Small intestine (tissue), 7 donors: ENCODE results near the gene SFT2D2. TPM values are rescaled to one million over a fixed set of nuclear protein-coding genes. Genes with fewer than 3 reads are reported as not detected.

Experiments
- DNase-seq, 2 donors: peaks; one replicate each; pipeline versions ENCODE4 v3.0.0 to v3.0.0-alpha.2; 2013
- FAIRE-seq: peaks from 2 replicates; lab custom pipeline; 2012; peaks lifted over from hg19 to GRCh38; lab: Jason Lieb, UNC
- H3K27ac ChIP-seq, 3 donors: one replicate each; pipeline ENCODE4 v1.5.1; 2013; ENCODE audit warnings: low read length in 2 of 3, mild to moderate bottlenecking in 2 of 3, control low read depth in 1 of 3, inconsistent platforms in 1 of 3, low read depth in 1 of 3, moderate library complexity in 1 of 3
- H3K27me3 ChIP-seq, 3 donors: one replicate each; pipeline ENCODE4 v1.6.1; 2013; ENCODE audit warnings: low read length in 3 of 3, inconsistent platforms in 1 of 3; ENCODE audit not compliant: control insufficient read depth in 3 of 3, insufficient read depth in 3 of 3
- H3K36me3 ChIP-seq, 3 donors: one replicate each; pipeline ENCODE4 v1.6.1; 2013; ENCODE audit warnings: low read length in 3 of 3, inconsistent platforms in 1 of 3, low read depth in 1 of 3, mild to moderate bottlenecking in 1 of 3, moderate library complexity in 1 of 3; ENCODE audit not compliant: control insufficient read depth in 3 of 3, insufficient read depth in 2 of 3
- H3K4me1 ChIP-seq, 3 donors: one replicate each; pipeline ENCODE4 v1.6.1; 2013; ENCODE audit warnings: low read length in 2 of 3, inconsistent platforms in 1 of 3, low read depth in 1 of 3, mild to moderate bottlenecking in 1 of 3, moderate library complexity in 1 of 3; ENCODE audit not compliant: control insufficient read depth in 3 of 3, insufficient read depth in 2 of 3
- H3K4me3 ChIP-seq, 3 donors: one replicate each; pipeline ENCODE4 v1.5.1; 2013; ENCODE audit warnings: low read length in 3 of 3, control low read depth in 1 of 3, inconsistent platforms in 1 of 3, low read depth in 1 of 3, mild to moderate bottlenecking in 1 of 3, moderate library complexity in 1 of 3
- H3K9me3 ChIP-seq, 2 donors: one replicate each; pipeline ENCODE4 v1.6.1; 2013; ENCODE audit warnings: low read depth in 1 of 2, low read length in 1 of 2; ENCODE audit not compliant: control insufficient read depth in 2 of 2, insufficient read depth in 1 of 2
- WGBS, 3 donors: extraction: QIAGEN DNeasy Blood & Tissue Kit; methylation state at CpG; one replicate each; pipeline ENCODE4 v1.1.7; 2013; 5-methylcytosine and 5-hydroxymethylcytosine counted together
- polyA plus RNA-seq, 4 donors: library from polyadenylated mRNA; stranded (reverse) in 3 of 4; unstranded in 1 of 4; fragments of 200-250 nt in 3 of 4; fragments of 120-200 nt in 1 of 4; gene quantifications; one replicate each; pipeline versions ENCODE4 v1.2.1 to v1.2.3, GENCODE V29; 2013
- donor health status: healthy with polysubstance abuse.
- donor health status: control.
- donor health status: control.
- donor health status: Bipolar disorder and iron deficiency.
- donor health status: healthy.

Gene SFT2D2
- polyA plus RNA-seq, 4 donors, result 2.4 to 17.9 (median 6.7) TPM

DNA sequence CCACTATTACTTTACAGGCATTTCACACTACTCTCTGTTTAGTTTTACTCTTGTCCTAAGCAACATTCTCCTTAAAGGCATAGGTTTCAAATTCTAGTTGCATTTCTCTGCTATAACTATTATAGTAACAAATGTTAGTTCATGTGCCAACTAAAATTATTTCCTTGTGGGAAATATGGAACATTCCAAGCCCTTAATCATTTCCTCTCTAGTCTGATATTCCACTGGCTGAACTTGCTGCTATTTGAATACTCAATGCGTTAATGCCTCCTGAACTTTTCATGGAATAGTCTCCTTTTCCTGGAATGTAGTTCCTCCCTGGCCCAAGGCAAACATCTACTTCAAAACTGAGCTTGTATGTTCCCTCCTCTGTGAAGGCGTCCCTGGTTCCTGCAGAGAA, 35.6 kb downstream of the SFT2D2 start:
- no peaks in the 10 kb centered on the region for H3K4me1 ChIP-seq
- H3K27me3 ChIP-seq, result no peaks in the 10 kb centered on the region
- WGBS, 3 donors, result 70 to 87% (median 87%) methylated on average over 2 of the region's 2 CpGs
- no peak overlapping the region for H3K4me3 ChIP-seq
- DNase-seq, result no peak
- no peak for FAIRE-seq
- H3K9me3 ChIP-seq, result peaks cover 0 to 13% of the 10 kb centered on the region in 2 donors
- no peak overlapping the region for H3K27ac ChIP-seq
- peaks cover 0 to 20% (median 6%) of the 10 kb centered on the region in 3 donors for H3K36me3 ChIP-seq

DNA sequence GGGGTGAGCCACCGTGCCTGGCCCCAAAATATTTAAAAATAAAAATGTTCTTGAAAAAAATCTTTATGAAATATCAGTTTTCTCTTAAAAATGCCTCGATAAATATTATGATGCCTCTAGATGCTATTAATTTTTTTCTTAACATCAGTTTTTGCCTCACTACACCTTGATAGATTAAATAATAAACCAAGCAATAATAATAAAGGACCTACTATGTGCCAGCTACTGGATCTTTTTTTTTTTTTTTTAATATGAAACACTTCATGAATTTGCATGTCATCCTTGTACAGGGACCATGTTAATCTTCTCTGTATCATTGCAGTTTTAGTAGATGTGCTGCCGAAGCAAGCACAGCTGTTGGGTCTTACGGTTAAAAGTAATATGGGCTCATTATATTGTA, 37.3 kb downstream of the SFT2D2 start:
- FAIRE-seq (no peak), DNase-seq (no peak)
- H3K4me1 ChIP-seq, result no peaks in the 10 kb centered on the region
- H3K27ac ChIP-seq, result no peak overlapping the region
- WGBS, 3 donors, result 91 to 96% (median 95%) methylated on average over 4 of the region's 4 CpGs
- H3K27me3 ChIP-seq, result no peaks in the 10 kb centered on the region
- H3K36me3 ChIP-seq, result peaks cover 0 to 17% (median 3%) of the 10 kb centered on the region in 3 donors
- H3K9me3 ChIP-seq, result peaks cover 0 to 14% of the 10 kb centered on the region in 2 donors
- no peak overlapping the region for H3K4me3 ChIP-seq

- DNase-seq, result no peak
- Histone ChIP-seq H3K36me3 (peaks cover 0 to 14% (median 2%) of the 10 kb centered on the region in 3 donors), H3K4me3 (no peak overlapping the region), H3K4me1 (no peaks in the 10 kb centered on the region), H3K27ac (no peak overlapping the region), H3K9me3 (peaks cover 0 to 20% of the 10 kb centered on the region in 2 donors), H3K27me3 (no peaks in the 10 kb centered on the region)
- WGBS, 3 donors, result 93 to 96% (median 93%) methylated on average over 7 of the region's 7 CpGs
- FAIRE-seq, result no peak
Measured at GRCh38 chr1:168264296-168264695, 38.5 kb downstream of the SFT2D2 start.

GRCh38 chr1:168265596-168265995, 39.8 kb downstream of the SFT2D2 start:
- Histone ChIP-seq H3K27ac (no peak overlapping the region), H3K4me3 (no peak overlapping the region), H3K27me3 (no peaks in the 10 kb centered on the region), H3K9me3 (peaks cover 0 to 20% of the 10 kb centered on the region in 2 donors), H3K4me1 (no peaks in the 10 kb centered on the region), H3K36me3 (peaks cover 0 to 14% (median 2%) of the 10 kb centered on the region in 3 donors)
- FAIRE-seq, result no peak
- no peak for DNase-seq
- 97 to 100% (median 100%) methylated on average over 1 of the region's 1 CpG for WGBS, 3 donors

- FAIRE-seq (no peak), DNase-seq (no peak)
- WGBS, 3 donors, result 87 to 95% (median 89%) methylated on average over 6 of the region's 6 CpGs
- Histone ChIP-seq H3K4me1 (no peaks in the 10 kb centered on the region), H3K27me3 (no peaks in the 10 kb centered on the region), H3K4me3 (no peak overlapping the region), H3K36me3 (peaks cover 0 to 14% (median 2%) of the 10 kb centered on the region in 3 donors), H3K9me3 (peaks cover 0 to 20% of the 10 kb centered on the region in 2 donors), H3K27ac (no peak overlapping the region)
Measured at GRCh38 chr1:168266644-168267186, 40.9 kb downstream of the SFT2D2 start.

DNA sequence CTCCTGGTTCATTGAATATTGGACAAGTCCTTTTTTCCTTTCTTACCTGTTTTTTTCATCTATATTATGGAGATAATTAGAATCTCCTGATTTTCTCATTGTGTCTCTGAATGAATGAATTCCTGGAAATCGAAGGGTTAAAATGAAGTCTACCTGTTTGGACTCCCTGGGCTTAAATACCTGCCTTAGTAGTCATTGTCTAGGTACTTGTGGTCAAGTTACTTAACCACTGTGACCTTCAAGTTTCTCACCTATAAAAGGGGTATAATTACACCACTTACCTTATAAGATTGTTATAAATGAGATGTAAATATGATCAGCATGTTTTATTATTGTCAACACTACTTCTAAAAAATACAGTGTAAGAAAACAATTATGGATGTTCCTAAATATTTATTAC, 45.8 kb downstream of the SFT2D2 start:
- no peak overlapping the region for H3K27ac ChIP-seq
- H3K27me3 ChIP-seq, result no peaks in the 10 kb centered on the region
- H3K9me3 ChIP-seq, result peaks cover 0 to 9% of the 10 kb centered on the region in 2 donors
- WGBS, 3 donors, result 95 to 98% (median 95%) methylated on average over 1 of the region's 1 CpG
- no peak overlapping the region for H3K4me3 ChIP-seq
- no peaks in the 10 kb centered on the region for H3K36me3 ChIP-seq
- no peak for FAIRE-seq
- no peak for DNase-seq
- no peaks in the 10 kb centered on the region for H3K4me1 ChIP-seq

- 58 to 93% (median 63%) methylated on average over 1 of the region's 1 CpG for WGBS, 3 donors
- no peaks in the 10 kb centered on the region for H3K36me3 ChIP-seq
- H3K4me1 ChIP-seq, result no peaks in the 10 kb centered on the region
- no peak overlapping the region for H3K27ac ChIP-seq
- H3K27me3 ChIP-seq, result no peaks in the 10 kb centered on the region
- H3K9me3 ChIP-seq, result peaks cover 0 to 8% of the 10 kb centered on the region in 2 donors
- no peak for FAIRE-seq
- H3K4me3 ChIP-seq, result no peak overlapping the region
- DNase-seq, result no peak
Measured at GRCh38 chr1:168273575-168273974, 47.8 kb downstream of the SFT2D2 start.

- no peak for DNase-seq
- 79 to 100% (median 96%) methylated on average over 1 of the region's 1 CpG for WGBS, 3 donors
- H3K27ac ChIP-seq, result no peak overlapping the region
- peaks cover 0 to 3% (median 0%) of the 10 kb centered on the region in 3 donors for H3K36me3 ChIP-seq
- H3K4me3 ChIP-seq, result no peak overlapping the region
- FAIRE-seq, result no peak
- H3K4me1 ChIP-seq, result no peaks in the 10 kb centered on the region
- peaks cover 0 to 4% of the 10 kb centered on the region in 2 donors for H3K9me3 ChIP-seq
- H3K27me3 ChIP-seq, result no peaks in the 10 kb centered on the region
Measured at GRCh38 chr1:168279253-168279652, 53.4 kb downstream of the SFT2D2 start.
